Activated T-helper 17 cell treated with anti-CD3 and anti-CD28 coated beads, Interleukin-2, amount 50 U/mL, for 72 hours (primary cell): Measurements from ENCODE around the gene GSTT4. TPM values are rescaled to one million over a fixed set of nuclear protein-coding genes. Genes with fewer than 3 reads are reported as not detected.

Experiments
- ATAC-seq: fragments of 150-1000 bp; cut with Tn5 transposase; replicated peaks from 2 replicates; pipeline ENCODE4 v1.10.0; 2021; ENCODE audit warnings: mild to moderate bottlenecking, moderate library complexity
- H3K27ac Mint-ChIP-seq: one replicate; pipeline ENCODE4 v1.8.0; 2022; ENCODE audit warnings: mixed read lengths
- H3K27me3 Mint-ChIP-seq: one replicate; pipeline ENCODE4 v1.8.0; 2022; ENCODE audit warnings: mixed read lengths
- H3K36me3 Mint-ChIP-seq: one replicate; pipeline ENCODE4 v1.8.0; 2022; ENCODE audit warnings: low read depth, mild to moderate bottlenecking, mixed read lengths
- H3K4me1 Mint-ChIP-seq: one replicate; pipeline ENCODE4 v1.8.0; 2022; ENCODE audit warnings: mixed read lengths
- H3K4me3 Mint-ChIP-seq: one replicate; pipeline ENCODE4 v1.8.0; 2022; ENCODE audit warnings: mild to moderate bottlenecking, mixed read lengths
- H3K9me3 Mint-ChIP-seq: one replicate; pipeline ENCODE4 v1.8.0; 2022; ENCODE audit warnings: mixed read lengths
- total RNA-seq, 2 donors: library from RNA; stranded (reverse); gene quantifications; one replicate each; pipeline ENCODE4 v1.2.3, GENCODE V29; 2022

Gene GSTT4
- total RNA-seq, 2 donors from 2014 or later, result not detected

DNA sequence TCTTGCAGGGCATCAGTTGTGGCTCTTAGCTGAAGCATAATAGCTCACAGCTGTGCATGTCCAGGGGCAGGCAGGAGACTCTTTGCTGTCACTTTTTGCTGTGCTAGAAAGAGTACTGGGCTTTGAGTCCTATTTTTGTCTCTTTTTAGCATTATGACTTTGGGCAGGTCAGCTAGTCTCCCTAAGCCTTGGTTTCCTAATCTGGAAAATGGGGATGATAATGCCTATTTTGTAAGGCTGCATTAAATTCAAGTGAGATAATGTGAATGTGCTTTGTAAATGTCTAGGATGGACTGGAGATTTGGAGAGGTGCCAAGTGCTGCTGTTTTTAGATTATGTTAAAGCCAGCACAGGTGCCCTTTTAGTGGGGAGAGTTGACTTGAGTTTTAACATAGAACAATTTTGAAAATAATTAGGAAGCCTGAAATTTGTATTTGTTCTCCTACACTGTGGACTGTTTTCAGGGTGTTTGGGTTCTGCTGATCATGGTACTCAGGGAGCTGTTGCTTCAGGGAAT is 25.0 kb upstream of the GSTT4 start:
- Mint-ChIP-seq H3K27ac (peak overlapping the region; percentile 39), H3K9me3 (no peaks in the 10 kb centered on the region), H3K36me3 (peaks cover 27% of the 10 kb centered on the region), H3K4me3 (no peak overlapping the region), H3K4me1 (peaks cover 22% of the 10 kb centered on the region), H3K27me3 (no peaks in the 10 kb centered on the region)
- ATAC-seq, result no peak

DNA sequence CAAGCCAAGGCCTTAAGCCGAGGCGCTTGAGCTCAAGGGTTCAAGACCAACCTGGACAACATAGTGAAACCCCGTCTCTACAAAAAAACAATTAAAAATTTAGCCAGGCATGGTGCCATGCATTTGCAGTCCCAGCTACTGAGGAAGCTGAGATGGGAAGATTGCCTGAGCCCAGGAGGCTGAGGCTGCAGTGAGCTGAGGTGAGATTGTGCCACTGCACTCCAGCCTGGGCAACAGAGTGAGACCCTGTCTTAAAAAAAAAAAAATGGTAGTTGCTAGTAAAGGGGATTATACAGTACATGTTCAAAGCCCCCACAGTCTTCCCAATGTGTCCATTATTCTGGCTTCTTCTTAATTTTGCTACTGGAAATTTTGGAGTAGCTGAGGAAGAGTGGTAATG is 24.1 kb upstream of the GSTT4 start:
- no peaks in the 10 kb centered on the region for H3K9me3 Mint-ChIP-seq
- no peaks in the 10 kb centered on the region for H3K27me3 Mint-ChIP-seq
- no peak overlapping the region for H3K27ac Mint-ChIP-seq
- no peak overlapping the region for H3K4me3 Mint-ChIP-seq
- H3K4me1 Mint-ChIP-seq, result peaks cover 21% of the 10 kb centered on the region
- peaks cover 29% of the 10 kb centered on the region for H3K36me3 Mint-ChIP-seq
- ATAC-seq, result no peak

DNA sequence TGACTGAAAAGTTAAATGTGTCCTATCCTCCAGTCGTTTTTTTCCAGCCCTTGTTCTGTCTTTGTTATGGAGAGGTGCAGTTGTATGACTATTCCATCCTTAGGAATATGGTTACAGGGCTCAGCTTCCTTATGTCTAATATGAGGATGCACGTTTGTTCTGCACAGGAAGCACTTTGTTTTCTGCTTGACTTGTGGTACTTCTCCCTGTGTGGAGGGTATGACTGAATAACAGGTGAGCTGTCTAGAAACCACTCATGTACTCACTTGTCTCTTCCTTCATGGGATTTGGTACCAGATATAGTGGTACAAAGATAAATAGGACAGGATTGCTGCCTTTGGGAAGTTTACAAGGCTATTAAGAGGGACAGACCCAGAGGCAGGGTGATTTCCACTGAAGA is 23.3 kb upstream of the GSTT4 start:
- peak; percentile 52 for ATAC-seq

DNA sequence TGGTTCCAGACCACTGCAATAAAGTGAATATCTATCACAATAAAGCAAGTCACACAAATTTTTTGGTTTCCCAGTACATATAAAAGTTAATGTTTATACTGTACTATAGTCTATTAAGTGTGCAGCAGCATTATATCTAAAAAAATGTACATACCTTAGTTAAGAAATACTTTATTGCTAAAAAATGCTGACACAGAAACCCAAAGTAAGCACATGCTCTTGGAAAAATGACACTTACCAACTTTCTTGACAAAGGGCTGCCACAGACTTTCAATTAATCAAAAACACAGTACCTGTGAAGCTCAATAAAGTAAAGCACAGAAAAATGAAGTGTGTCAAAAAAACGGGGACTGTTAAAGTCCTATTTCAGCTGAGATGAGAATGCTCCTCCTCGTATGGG is 22.7 kb upstream of the GSTT4 start:
- no peak for ATAC-seq
- H3K27me3 Mint-ChIP-seq, result no peaks in the 10 kb centered on the region
- H3K9me3 Mint-ChIP-seq, result no peaks in the 10 kb centered on the region
- H3K36me3 Mint-ChIP-seq, result peaks cover 29% of the 10 kb centered on the region
- no peak overlapping the region for H3K4me3 Mint-ChIP-seq
- no peak overlapping the region for H3K27ac Mint-ChIP-seq
- H3K4me1 Mint-ChIP-seq, result peaks cover 31% of the 10 kb centered on the region

More for the DNA sequence above, 23.3 kb upstream of the GSTT4 start:
- Mint-ChIP-seq H3K27me3 (no peaks in the 10 kb centered on the region), H3K9me3 (no peaks in the 10 kb centered on the region), H3K4me3 (no peak overlapping the region), H3K36me3 (peaks cover 29% of the 10 kb centered on the region), H3K27ac (no peak overlapping the region), H3K4me1 (peaks cover 26% of the 10 kb centered on the region)

DNA sequence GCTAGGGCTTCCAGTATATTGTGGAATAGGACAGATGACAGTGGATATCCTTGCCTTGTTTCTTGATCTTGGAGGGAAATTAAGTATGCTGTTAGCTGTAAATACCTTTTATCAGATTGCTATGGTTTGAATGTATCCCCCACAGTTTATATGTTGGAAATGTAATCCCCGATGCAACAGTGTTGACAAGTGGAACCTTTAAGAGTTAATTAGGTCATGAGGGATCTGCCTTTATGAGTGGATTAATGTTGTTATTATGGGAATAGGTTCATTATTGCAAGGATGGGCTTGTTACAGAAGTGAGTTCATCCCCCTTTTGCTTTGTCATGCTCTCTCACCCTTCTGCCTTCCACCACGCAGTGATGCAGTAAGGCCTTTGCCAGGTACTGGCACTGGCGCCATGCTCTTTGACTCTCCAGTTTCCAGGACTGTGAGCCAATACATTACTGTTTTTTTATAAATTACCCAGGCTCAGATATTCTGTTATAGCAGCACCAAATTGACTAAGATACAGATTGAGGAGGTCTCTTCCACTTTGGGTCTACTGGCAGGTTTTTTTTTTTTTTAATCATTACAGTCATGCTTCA is 22.2 kb upstream of the GSTT4 start:
- H3K36me3 Mint-ChIP-seq, result peaks cover 29% of the 10 kb centered on the region
- no peak overlapping the region for H3K4me3 Mint-ChIP-seq
- no peak for ATAC-seq

DNA sequence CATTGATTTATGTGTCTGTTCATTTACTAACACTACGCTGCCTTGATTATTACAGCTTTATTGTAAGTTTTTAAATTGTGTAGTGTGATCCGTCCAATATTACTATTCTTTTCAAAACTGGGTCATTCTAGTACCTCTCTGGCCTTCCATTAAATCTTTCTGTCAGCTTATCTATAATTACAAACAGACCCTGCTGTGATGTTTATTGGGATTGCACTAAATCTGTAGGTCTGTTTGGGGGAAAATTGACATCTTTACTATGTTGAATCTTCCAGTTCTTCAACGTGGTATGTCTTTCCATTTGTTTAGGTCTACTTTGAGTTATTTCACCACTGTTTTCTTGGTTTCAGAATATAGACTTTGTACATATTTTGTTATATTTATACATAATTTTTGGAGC is 21.5 kb upstream of the GSTT4 start:
- H3K36me3 Mint-ChIP-seq, result peaks cover 29% of the 10 kb centered on the region
- no peaks in the 10 kb centered on the region for H3K9me3 Mint-ChIP-seq
- H3K27ac Mint-ChIP-seq, result no peak overlapping the region
- no peaks in the 10 kb centered on the region for H3K27me3 Mint-ChIP-seq
- no peak for ATAC-seq
- peaks cover 32% of the 10 kb centered on the region for H3K4me1 Mint-ChIP-seq
- H3K4me3 Mint-ChIP-seq, result no peak overlapping the region

More for the DNA sequence above, 22.2 kb upstream of the GSTT4 start:
- Mint-ChIP-seq H3K27me3 (no peaks in the 10 kb centered on the region), H3K27ac (no peak overlapping the region), H3K9me3 (no peaks in the 10 kb centered on the region), H3K4me1 (peaks cover 34% of the 10 kb centered on the region)

DNA sequence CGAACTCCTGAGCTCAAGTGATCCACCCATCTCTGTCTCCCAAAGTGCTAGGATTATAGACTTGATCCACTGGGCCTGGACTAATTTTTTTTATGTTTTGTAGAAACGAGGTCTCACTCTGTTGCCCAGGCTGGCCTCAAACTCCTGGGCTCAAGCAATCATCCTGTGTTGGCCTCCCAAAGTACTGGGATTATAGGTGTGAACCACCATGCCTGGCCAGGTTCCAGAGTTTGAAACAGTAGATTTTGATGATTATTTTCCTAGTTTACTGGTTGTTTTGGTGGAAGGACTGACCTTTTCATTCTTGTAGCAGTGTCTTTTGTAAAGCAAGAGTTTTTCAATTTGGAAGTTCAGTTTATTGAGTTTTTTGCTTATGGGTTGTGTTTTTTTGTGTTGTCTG is 20.8 kb upstream of the GSTT4 start:
- no peak overlapping the region for H3K4me3 Mint-ChIP-seq
- no peak overlapping the region for H3K27ac Mint-ChIP-seq
- peaks cover 29% of the 10 kb centered on the region for H3K36me3 Mint-ChIP-seq
- H3K27me3 Mint-ChIP-seq, result no peaks in the 10 kb centered on the region
- no peak for ATAC-seq
- peaks cover 32% of the 10 kb centered on the region for H3K4me1 Mint-ChIP-seq
- no peaks in the 10 kb centered on the region for H3K9me3 Mint-ChIP-seq

GRCh38 chr22:24025475-24025874 is 20.2 kb upstream of the GSTT4 start:
- no peak overlapping the region for H3K4me3 Mint-ChIP-seq
- ATAC-seq, result no peak
- H3K9me3 Mint-ChIP-seq, result no peaks in the 10 kb centered on the region
- H3K36me3 Mint-ChIP-seq, result peaks cover 29% of the 10 kb centered on the region
- H3K27ac Mint-ChIP-seq, result no peak overlapping the region
- no peaks in the 10 kb centered on the region for H3K27me3 Mint-ChIP-seq
- H3K4me1 Mint-ChIP-seq, result peaks cover 32% of the 10 kb centered on the region

DNA sequence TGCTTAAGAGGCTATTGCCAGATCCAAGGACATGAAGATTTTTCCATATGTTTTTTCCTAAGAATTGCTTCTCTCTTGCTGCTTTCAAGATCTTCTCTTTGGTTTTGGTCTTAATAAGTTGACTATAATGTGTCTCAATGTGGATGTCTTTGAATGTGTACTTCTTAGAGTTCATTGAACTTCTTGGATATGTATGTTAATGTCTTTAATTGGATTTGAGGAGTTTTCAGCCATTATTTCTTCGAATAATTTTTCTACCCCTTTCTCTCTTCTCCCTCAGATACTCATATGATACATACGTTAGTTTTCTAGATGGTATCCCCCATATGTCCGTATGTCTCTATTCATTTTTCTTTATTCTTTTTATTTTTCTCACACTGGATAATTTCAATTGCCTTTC is 19.1 kb upstream of the GSTT4 start:
- Mint-ChIP-seq H3K36me3 (peaks cover 29% of the 10 kb centered on the region), H3K9me3 (no peaks in the 10 kb centered on the region), H3K27ac (peak overlapping the region; percentile 36), H3K4me1 (peaks cover 27% of the 10 kb centered on the region), H3K27me3 (no peaks in the 10 kb centered on the region), H3K4me3 (no peak overlapping the region)
- ATAC-seq, result no peak

- Mint-ChIP-seq H3K9me3 (no peaks in the 10 kb centered on the region), H3K4me1 (peaks cover 31% of the 10 kb centered on the region), H3K36me3 (peaks cover 34% of the 10 kb centered on the region), H3K27me3 (no peaks in the 10 kb centered on the region), H3K27ac (peak overlapping the region; percentile 88), H3K4me3 (peak overlapping the region; percentile 62)
- peak; percentile 74 for ATAC-seq
Observed at GRCh38 chr22:24023204-24023789, 18.0 kb upstream of the GSTT4 start.

- H3K4me1 Mint-ChIP-seq, result peaks cover 27% of the 10 kb centered on the region
- no peaks in the 10 kb centered on the region for H3K9me3 Mint-ChIP-seq
- H3K27ac Mint-ChIP-seq, result no peak overlapping the region
- H3K27me3 Mint-ChIP-seq, result no peaks in the 10 kb centered on the region
- no peak overlapping the region for H3K4me3 Mint-ChIP-seq
- H3K36me3 Mint-ChIP-seq, result peaks cover 39% of the 10 kb centered on the region
- ATAC-seq, result no peak
Observed at GRCh38 chr22:24021304-24021703, 16.1 kb upstream of the GSTT4 start.

DNA sequence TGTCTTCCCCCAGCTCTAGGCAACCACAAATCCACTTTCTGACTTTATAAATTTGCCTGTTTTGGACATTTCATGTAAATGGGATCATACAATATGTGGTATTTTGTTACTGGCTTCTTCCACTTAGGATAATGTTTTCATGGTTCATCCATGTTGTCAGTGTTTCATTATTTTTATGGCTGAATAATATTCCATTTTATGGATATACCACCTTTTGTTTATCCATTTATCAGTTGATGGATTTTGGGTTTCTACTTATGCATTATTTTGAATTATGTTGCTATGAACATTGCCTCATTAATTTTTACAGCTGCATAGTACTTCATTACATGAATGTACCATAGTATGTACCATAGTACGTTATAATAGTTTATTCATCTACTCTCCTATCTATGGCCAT is 10.9 kb upstream of the GSTT4 start:
- H3K36me3 Mint-ChIP-seq, result peaks cover 45% of the 10 kb centered on the region
- no peak for ATAC-seq
- no peak overlapping the region for H3K4me3 Mint-ChIP-seq
- H3K27me3 Mint-ChIP-seq, result no peaks in the 10 kb centered on the region
- H3K27ac Mint-ChIP-seq, result no peak overlapping the region
- H3K9me3 Mint-ChIP-seq, result no peaks in the 10 kb centered on the region
- H3K4me1 Mint-ChIP-seq, result peaks cover 18% of the 10 kb centered on the region

DNA sequence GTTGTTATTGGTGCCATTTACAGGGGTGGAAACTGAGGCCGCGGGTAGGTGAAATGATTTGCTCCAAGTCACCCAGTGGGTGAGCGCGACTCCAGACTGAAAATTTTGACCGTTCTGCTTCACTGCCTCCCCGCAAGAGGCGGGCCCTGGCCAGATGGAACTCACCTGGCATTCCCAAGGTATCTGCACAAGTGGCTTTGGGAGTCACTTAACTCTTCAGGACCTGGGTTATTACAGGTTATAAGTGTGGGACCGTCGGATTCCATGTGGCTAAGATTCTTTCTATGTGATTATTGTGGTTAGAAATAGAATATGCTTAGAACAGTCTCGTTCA is 6.4 kb upstream of the GSTT4 start:
- Mint-ChIP-seq H3K27me3 (no peaks in the 10 kb centered on the region), H3K4me1 (peaks cover 13% of the 10 kb centered on the region), H3K36me3 (peaks cover 29% of the 10 kb centered on the region), H3K4me3 (peak overlapping the region; percentile 90), H3K9me3 (no peaks in the 10 kb centered on the region), H3K27ac (peak overlapping the region; percentile 87)
- no peak for ATAC-seq

- Mint-ChIP-seq H3K36me3 (peaks cover 21% of the 10 kb centered on the region), H3K4me1 (peaks cover 13% of the 10 kb centered on the region), H3K9me3 (no peaks in the 10 kb centered on the region), H3K27me3 (no peaks in the 10 kb centered on the region), H3K4me3 (peak overlapping the region; percentile 90), H3K27ac (peak overlapping the region; percentile 87)
- no peak for ATAC-seq
Observed at GRCh38 chr22:24010018-24010391, 4.8 kb upstream of the GSTT4 start.

GRCh38 chr22:24009227-24010017 is 4.2 kb upstream of the GSTT4 start:
- H3K27me3 Mint-ChIP-seq, result no peaks in the 10 kb centered on the region
- H3K4me1 Mint-ChIP-seq, result peaks cover 9% of the 10 kb centered on the region
- no peak overlapping the region for H3K4me3 Mint-ChIP-seq
- H3K27ac Mint-ChIP-seq, result no peak overlapping the region
- no peak for ATAC-seq
- no peaks in the 10 kb centered on the region for H3K9me3 Mint-ChIP-seq
- peaks cover 20% of the 10 kb centered on the region for H3K36me3 Mint-ChIP-seq
